ENCODE measurements around the gene MAP4K4. TPM values are rescaled to one million over a fixed set of nuclear protein-coding genes. Genes with fewer than 3 reads are reported as not detected.

The MAP4K4 gene
- total RNA-seq, 1 experiment from 2014 or later: 133 TPM

DNA sequence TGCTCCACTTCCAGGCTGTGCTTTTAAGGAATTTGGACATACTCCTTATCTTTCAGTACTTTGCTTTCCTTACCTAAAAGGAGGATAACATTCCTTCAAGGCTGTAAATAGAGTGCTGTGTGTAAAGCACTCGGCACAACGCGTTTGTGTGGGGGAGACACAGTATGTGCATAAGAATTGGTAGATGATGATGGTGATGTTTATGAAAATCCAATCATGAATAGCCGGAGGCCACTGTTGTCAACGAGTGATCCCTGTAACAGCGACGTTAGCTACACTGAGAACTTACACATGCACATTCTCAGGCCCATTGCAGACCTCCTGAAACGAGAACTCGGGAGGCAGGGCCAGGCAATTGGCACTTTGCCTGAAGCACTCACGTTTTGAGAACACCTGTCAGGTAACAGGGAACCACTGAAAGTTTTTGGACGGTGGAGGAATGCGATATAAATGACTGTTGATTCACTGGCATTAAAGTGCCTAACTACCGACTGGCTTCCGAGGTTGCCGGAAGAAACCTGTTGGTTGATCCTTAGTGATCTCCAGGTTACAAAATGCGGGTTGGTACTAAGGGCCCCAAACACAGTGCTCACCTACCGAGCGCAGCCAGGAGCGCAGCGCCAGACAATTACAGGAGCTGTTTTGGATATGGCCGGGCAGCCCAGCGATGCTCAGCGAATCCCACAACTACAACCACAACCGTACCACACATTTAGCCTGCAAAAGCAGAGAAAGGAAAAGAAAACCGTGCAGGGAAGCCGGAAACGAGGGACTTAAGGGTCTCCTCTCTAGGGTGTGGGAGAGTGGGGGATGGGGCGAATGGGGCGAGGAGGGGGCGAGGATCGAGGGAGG is 1.0 kb upstream of the MAP4K4 start:
- DNase-seq (peak; percentile 51), ATAC-seq (peak; percentile 40)
- Histone ChIP-seq H3K27ac (ENCODE audit: low read length) (peak overlapping the region; percentile 64), H3K9me2 (replicated peaks; ENCODE audit: low read length) (no peaks in the 10 kb centered on the region), H3F3A (ENCODE audit: low read length, unreplicated experiment) (no peaks in the 10 kb centered on the region), H3K9ac (ENCODE audit: low read length) (peak overlapping the region; percentile 75), H3K4me1 (ENCODE audit: insufficient read depth, low read length) (peaks cover 17% of the 10 kb centered on the region), H3K9me3 (ENCODE audit: low read length) (no peaks in the 10 kb centered on the region), H3K27me3 (ENCODE audit: low read length) (no peaks in the 10 kb centered on the region), H3K4me3 (ENCODE audit: low read length) (peak overlapping the region; percentile 73), H3K4me2 (ENCODE audit: low read length) (peak overlapping the region; percentile 89), H4K20me1 (ENCODE audit: low read length) (peaks cover 32% of the 10 kb centered on the region), H2AFZ (ENCODE audit: low read length) (peak overlapping the region; percentile 74), H3K79me2 (ENCODE audit: low read length) (peaks cover 34% of the 10 kb centered on the region), H3K36me3 (ENCODE audit: low read depth, low read length) (peaks cover 5% of the 10 kb centered on the region; the same call in 1 of the 2 replicates)
- ChIA-PET CTCF (interaction anchor here (0.6 to 1.3 kb wide), 8 partner anchors 36 to 354 kb away, joined by 3 to 6 read pairs (median 3); no protein-coding TSS in a partner anchor), POLR2A (ENCODE audit: unreplicated experiment) (interaction anchor here (0.6 to 2.2 kb wide), 8 partner anchors 39 to 546 kb away, joined by 3 to 9 read pairs (median 4); no protein-coding TSS in a partner anchor)
- TSS peak; percentile 50 for BruUV-seq (replicated peaks)
- TF ChIP-seq EZH2 (IDR thresholded peaks at IDR 0.05; ENCODE audit: low read length, unreplicated experiment) (no peak), EZH2phosphoT487 (IDR thresholded peaks at IDR 0.05; ENCODE audit: borderline replicate concordance, low read length) (no peak)
- TF ChIP-seq, protein P1, sequence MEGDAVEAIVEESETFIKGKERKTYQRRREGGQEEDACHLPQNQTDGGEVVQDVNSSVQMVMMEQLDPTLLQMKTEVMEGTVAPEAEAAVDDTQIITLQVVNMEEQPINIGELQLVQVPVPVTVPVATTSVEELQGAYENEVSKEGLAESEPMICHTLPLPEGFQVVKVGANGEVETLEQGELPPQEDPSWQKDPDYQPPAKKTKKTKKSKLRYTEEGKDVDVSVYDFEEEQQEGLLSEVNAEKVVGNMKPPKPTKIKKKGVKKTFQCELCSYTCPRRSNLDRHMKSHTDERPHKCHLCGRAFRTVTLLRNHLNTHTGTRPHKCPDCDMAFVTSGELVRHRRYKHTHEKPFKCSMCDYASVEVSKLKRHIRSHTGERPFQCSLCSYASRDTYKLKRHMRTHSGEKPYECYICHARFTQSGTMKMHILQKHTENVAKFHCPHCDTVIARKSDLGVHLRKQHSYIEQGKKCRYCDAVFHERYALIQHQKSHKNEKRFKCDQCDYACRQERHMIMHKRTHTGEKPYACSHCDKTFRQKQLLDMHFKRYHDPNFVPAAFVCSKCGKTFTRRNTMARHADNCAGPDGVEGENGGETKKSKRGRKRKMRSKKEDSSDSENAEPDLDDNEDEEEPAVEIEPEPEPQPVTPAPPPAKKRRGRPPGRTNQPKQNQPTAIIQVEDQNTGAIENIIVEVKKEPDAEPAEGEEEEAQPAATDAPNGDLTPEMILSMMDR (conservative IDR thresholded peaks at IDR 0.05; ENCODE audit: low read depth, low read length): no peak
- intact Hi-C loops (cut with micrococcal nuclease): loop anchor here (1.0 to 5.0 kb wide), 6 partner anchors 50 to 354 kb away; partner anchors contain the start of gene CREG2

DNA sequence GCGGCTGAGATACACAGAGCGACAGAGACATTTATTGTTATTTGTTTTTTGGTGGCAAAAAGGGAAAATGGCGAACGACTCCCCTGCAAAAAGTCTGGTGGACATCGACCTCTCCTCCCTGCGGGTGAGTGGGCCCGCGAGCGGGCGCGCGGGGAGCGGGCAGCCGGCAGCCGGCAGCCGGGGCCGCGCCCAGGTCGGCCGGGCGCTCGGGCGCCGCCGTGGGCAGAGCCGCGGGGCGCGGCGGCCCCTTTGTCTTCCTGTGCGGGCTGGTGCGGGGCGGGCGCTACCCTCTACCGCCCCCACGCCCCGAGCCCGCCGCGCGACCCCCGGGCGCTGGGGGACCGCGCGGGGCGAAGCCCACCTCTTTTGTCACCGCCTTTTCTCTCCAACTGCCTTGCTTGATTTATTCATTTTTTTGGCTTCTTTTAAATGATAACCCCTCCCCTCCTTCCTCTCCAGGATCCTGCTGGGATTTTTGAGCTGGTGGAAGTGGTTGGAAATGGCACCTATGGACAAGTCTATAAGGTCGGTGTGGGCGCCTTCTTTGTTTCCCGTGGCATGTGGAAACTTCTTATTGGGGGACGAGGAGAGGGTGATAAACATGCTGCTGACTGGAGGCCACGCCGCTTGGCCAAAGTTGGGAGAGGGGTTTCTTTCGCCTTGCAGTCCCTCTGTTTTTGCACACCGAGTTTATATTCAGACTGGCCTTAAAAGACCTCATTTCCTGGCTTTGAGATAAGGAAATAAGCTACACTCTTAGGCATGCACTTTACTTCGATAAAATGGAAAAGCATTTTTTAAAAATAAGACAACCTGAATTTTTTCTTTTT is 722 bp downstream of the MAP4K4 start:
- POLR2A ChIA-PET (ENCODE audit: unreplicated experiment): interaction anchor here (1.3 to 2.2 kb wide), 2 partner anchors 123 to 181 kb away, joined by 6 to 9 read pairs; no protein-coding TSS in a partner anchor
- BruUV-seq (replicated peaks): no TSS peak

More for the DNA sequence above, 722 bp downstream of the MAP4K4 start:
- no peaks in the 10 kb centered on the region for H3F3A ChIP-seq (ENCODE audit: low read length, unreplicated experiment)
- peak overlapping the region; percentile 96 for H3K4me3 ChIP-seq (ENCODE audit: low read length)
- peak overlapping the region; percentile 90 for H3K4me2 ChIP-seq (ENCODE audit: low read length)
- peaks cover 20% of the 10 kb centered on the region for H3K36me3 ChIP-seq (ENCODE audit: low read depth, low read length)
- H3K9me3 ChIP-seq (ENCODE audit: low read length): no peaks in the 10 kb centered on the region
- peaks cover 47% of the 10 kb centered on the region for H4K20me1 ChIP-seq (ENCODE audit: low read length)
- H3K9me2 ChIP-seq (replicated peaks; ENCODE audit: low read length): no peaks in the 10 kb centered on the region
- peak overlapping the region; percentile 29 for H3K27ac ChIP-seq (ENCODE audit: low read length)
- intact Hi-C loops (cut with micrococcal nuclease): loop anchor here (2.0 to 5.0 kb wide), 3 partner anchors 125 to 356 kb away; partner anchors contain the start of gene CREG2
- TF ChIP-seq, protein P1 (conservative IDR thresholded peaks at IDR 0.05; ENCODE audit: low read depth, low read length): no peak
- TF ChIP-seq EZH2 (IDR thresholded peaks at IDR 0.05; ENCODE audit: low read length, unreplicated experiment) (no peak), EZH2phosphoT487 (IDR thresholded peaks at IDR 0.05; ENCODE audit: borderline replicate concordance, low read length) (no peak)
- peaks cover 17% of the 10 kb centered on the region for H3K4me1 ChIP-seq (ENCODE audit: insufficient read depth, low read length)
- H2AFZ ChIP-seq (ENCODE audit: low read length): 0 out of 2 replicates have a peak overlapping the region, but pooled peaks have one; percentile 5
- DNase-seq (peak; percentile 24), ATAC-seq (no peak)
- H3K79me2 ChIP-seq (ENCODE audit: low read length): peaks cover 52% of the 10 kb centered on the region
- no peaks in the 10 kb centered on the region for H3K27me3 ChIP-seq (ENCODE audit: low read length)
- H3K9ac ChIP-seq (ENCODE audit: low read length): peak overlapping the region; percentile 83
- CTCF ChIA-PET: interaction anchor here (1.0 to 1.3 kb wide), 2 partner anchors 134 to 181 kb away, joined by 3 to 6 read pairs; no protein-coding TSS in a partner anchor

All from PC-3 (cell line).